Measurements from ENCODE around the gene SMDT1.

DNA sequence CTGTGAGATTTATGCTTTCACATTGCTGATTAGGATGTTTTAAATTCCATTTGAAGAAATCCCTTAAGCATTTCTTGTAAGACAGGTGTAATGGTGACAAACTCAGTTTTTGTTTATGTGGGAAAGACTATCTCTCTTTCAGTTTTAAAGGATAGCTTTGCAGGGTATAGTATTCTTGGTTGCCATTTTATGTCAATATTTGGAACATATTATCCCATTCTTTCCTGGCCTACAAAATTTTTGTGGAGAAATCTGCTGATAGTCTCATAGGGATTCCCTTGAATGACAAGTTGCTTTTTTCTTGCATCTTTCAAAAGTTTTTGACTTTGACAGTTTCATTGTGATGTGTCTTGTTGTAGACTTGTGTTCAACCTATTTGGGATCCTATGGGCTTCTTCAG lies 37.7 kb upstream of the SMDT1 start:
- TF ChIP-seq CTCF (IDR thresholded peaks at IDR 0.05; ENCODE audit: low read length), result no peak
- no peak for TF ChIP-seq EZH2 (optimal IDR thresholded peaks at IDR 0.05; ENCODE audit: low read depth, low read length)
- TF ChIP-seq EZH2phosphoT487 (IDR thresholded peaks at IDR 0.05; ENCODE audit: low read length), result no peak
